CD4-positive, alpha-beta T cell treated with Interleukin-1 beta for 1 hour (primary cell): ENCODE measurements around the gene DLEC1.
"Not testable (repeated sequence)": the region's sequence is repeated elsewhere in the genome, so short reads cannot be mapped to it uniquely, and the experiment has no call there.

Source experiments
- DNase-seq, 2 donors: peaks; one replicate each; pipeline ENCODE4 v3.0.0-alpha.2; 2020 to 2022

DLEC1 gene

GRCh38 chr3:38046821-38047220 is 7.8 kb downstream of the DLEC1 start:
- no peak for DNase-seq

GRCh38 chr3:38047896-38048295 is 8.9 kb downstream of the DLEC1 start:
- no peak for DNase-seq

GRCh38 chr3:38049358-38050126 is 10.5 kb downstream of the DLEC1 start:
- DNase-seq: no peak

- DNase-seq: no peak
Observed at GRCh38 chr3:38051131-38051530, 12.1 kb downstream of the DLEC1 start.

GRCh38 chr3:38053286-38053685 is 14.3 kb downstream of the DLEC1 start:
- DNase-seq: not testable (repeated sequence)

GRCh38 chr3:38053813-38054498 is 14.9 kb downstream of the DLEC1 start:
- DNase-seq: not testable (repeated sequence)

GRCh38 chr3:38054499-38055001 is 15.5 kb downstream of the DLEC1 start:
- no peak for DNase-seq

GRCh38 chr3:38059148-38059547 is 20.1 kb downstream of the DLEC1 start:
- no peak for DNase-seq

GRCh38 chr3:38059591-38059990 is 20.6 kb downstream of the DLEC1 start:
- DNase-seq: no peak

- no peak for DNase-seq
Observed at GRCh38 chr3:38062809-38063208, 23.8 kb downstream of the DLEC1 start.

- not testable (repeated sequence) for DNase-seq
Observed at GRCh38 chr3:38064453-38064852, 25.4 kb downstream of the DLEC1 start.

GRCh38 chr3:38067508-38068233 is 28.7 kb downstream of the DLEC1 start:
- DNase-seq: no peak

- no peak for DNase-seq
Observed at GRCh38 chr3:38070013-38070412, 31.0 kb downstream of the DLEC1 start.

- not testable (repeated sequence) for DNase-seq
Observed at GRCh38 chr3:38077073-38077472, 38.1 kb downstream of the DLEC1 start.

- DNase-seq: not testable (repeated sequence)
Observed at GRCh38 chr3:38082296-38082695, 43.3 kb downstream of the DLEC1 start.

- not testable (repeated sequence) for DNase-seq
Observed at GRCh38 chr3:38083254-38083653, 44.2 kb downstream of the DLEC1 start.

- no peak for DNase-seq
Observed at GRCh38 chr3:38083871-38084333, 44.9 kb downstream of the DLEC1 start.

- peak; percentile 16 to 38 for DNase-seq
Observed at GRCh38 chr3:38084334-38085310, 45.6 kb downstream of the DLEC1 start.

- DNase-seq: no peak
Observed at GRCh38 chr3:38085311-38085942, 46.4 kb downstream of the DLEC1 start.

- DNase-seq: no peak
Observed at GRCh38 chr3:38085943-38086324, 46.9 kb downstream of the DLEC1 start.

GRCh38 chr3:38086496-38086895 is 47.5 kb downstream of the DLEC1 start:
- no peak for DNase-seq

GRCh38 chr3:38087278-38087677 is 48.3 kb downstream of the DLEC1 start:
- DNase-seq: not testable (repeated sequence)
